Spleen (tissue), 11 donors: ENCODE measurements around the gene WASF2. TPM values are rescaled to one million over a fixed set of nuclear protein-coding genes. Genes with fewer than 3 reads are reported as not detected.
"Not testable (repeated sequence)": the region's sequence is repeated elsewhere in the genome, so short reads cannot be mapped to it uniquely, and the experiment has no call there.

Experiments
- DNase-seq: peaks from one replicate; pipeline ENCODE4 v3.0.0-alpha.2; 2020
- H3K27ac ChIP-seq, 8 donors: fragments of 200-600 bp; sonication (generic) in 7 of 8; 1 replicate in 4 of 8; 2 replicates in 4 of 8; pipeline versions ENCODE4 v1.5.0 to v1.8.0; 2016 to 2021; ENCODE audit warnings: inconsistent platforms in 4 of 8, mild to moderate bottlenecking in 4 of 8, moderate library complexity in 1 of 8
- H3K27me3 ChIP-seq, 7 donors: fragments of 200-600 bp; sonication (generic) in 6 of 7; replicated peaks in 1 of 7; 1 replicate in 4 of 7; 2 replicates in 3 of 7; pipeline versions ENCODE4 v1.5.0 to v1.8.0; 2016 to 2021; ENCODE audit warnings: inconsistent platforms in 3 of 7, mild to moderate bottlenecking in 1 of 7
- H3K36me3 ChIP-seq, 6 donors: fragments of 200-600 bp; sonication (generic) in 5 of 6; 1 replicate in 4 of 6; 2 replicates in 2 of 6; pipeline versions ENCODE4 v1.5.0 to v1.8.0; 2016 to 2021; ENCODE audit warnings: inconsistent platforms in 2 of 6
- H3K4me1 ChIP-seq, 6 donors: fragments of 200-600 bp; sonication (generic) in 5 of 6; 1 replicate in 3 of 6; 2 replicates in 3 of 6; pipeline versions ENCODE4 v1.5.0 to v1.8.0; 2016 to 2021; ENCODE audit warnings: inconsistent platforms in 3 of 6
- H3K4me3 ChIP-seq, 8 donors: fragments of 200-600 bp; sonication (generic) in 7 of 8; 1 replicate in 4 of 8; 2 replicates in 4 of 8; pipeline versions ENCODE4 v1.5.0 to v1.8.0; 2016 to 2021; ENCODE audit warnings: inconsistent platforms in 4 of 8, mild to moderate bottlenecking in 4 of 8, moderate library complexity in 2 of 8
- H3K9me3 ChIP-seq, 8 donors: fragments of 200-600 bp; sonication (generic) in 7 of 8; 1 replicate in 4 of 8; 2 replicates in 4 of 8; pipeline versions ENCODE4 v1.5.0 to v1.8.0; 2016 to 2021; ENCODE audit warnings: inconsistent platforms in 4 of 8
- CTCF ChIP-seq, 11 experiments: fragments of 200-600 bp in 7 of 11; fragments of 450-650 bp in 4 of 11; sonication (generic) in 4 of 11; IDR thresholded peaks in 8 of 11; conservative IDR thresholded peaks in 3 of 11; 1 replicate in 7 of 11; 2 replicates in 4 of 11; pipeline versions ENCODE4 v1.4.0 to v1.8.0; 2016 to 2021; ENCODE audit warnings: antibody characterized with exemption in 11 of 11, inconsistent platforms in 4 of 11, mild to moderate bottlenecking in 1 of 11
- POLR2A ChIP-seq, 3 donors: fragments of 450-650 bp; IDR thresholded peaks; one replicate each; pipeline ENCODE4 v1.5.1; 2017; ENCODE audit warnings: antibody characterized with exemption in 3 of 3, mild to moderate bottlenecking in 1 of 3
- POLR2AphosphoS5 ChIP-seq, 3 donors: sonication (generic); formaldehyde crosslinking; IDR thresholded peaks; one replicate each; pipeline ENCODE4 v1.5.1; 2017; ENCODE audit warnings: antibody characterized with exemption in 3 of 3
- WGBS, 5 donors: extraction: QIAGEN DNeasy Blood & Tissue Kit in 3 of 5; methylation state at CpG; one replicate each; pipeline versions ENCODE4 v1.1.5 to v1.1.7; 2013 to 2018; 5-methylcytosine and 5-hydroxymethylcytosine counted together
- intact Hi-C: fragments of 100-400 bp; cut with DNase I; formaldehyde crosslinking; loops from one replicate; pipeline ENCODE4 v1.15.0; 2023; ENCODE audit warnings: low total_unique reads
- polyA plus RNA-seq, 3 donors: library from polyadenylated mRNA; stranded (reverse); fragments of 200-250 nt; gene quantifications; one replicate each; pipeline ENCODE4 v1.2.1, GENCODE V29; 2013
- total RNA-seq, 7 donors: library from RNA; depleted of rRNA in 3 of 7; stranded (reverse); fragments of >200 nt in 3 of 7; fragmentation: NEBNext Ultra II Directional in 4 of 7; extraction: Animal tissue kit (Norgen Biotek cat#: 25700) in 4 of 7; gene quantifications; one replicate each; pipeline versions ENCODE4 v1.1.0 to v1.2.1, GENCODE V29; 2016 to 2021
- donor health status: healthy with polysubstance abuse.
- donor health status: DM: no; HTN: no; CAD: no; lungs with moderate emphysema.
- donor health status: DM: no; HTN: no; CAD: no.
- donor health status: Bipolar disorder and iron deficiency.
- donor health status: healthy.
- donor health status: DM: no; HTN: no; CAD: no.
- donor health status: DM: yes; HTN: yes; CAD: no.

The WASF2 gene
- total and polyA plus RNA-seq, 10 donors: 17.2 to 196 (median 95.6) TPM

GRCh38 chr1:27435566-27436203 lies 54.3 kb downstream of the WASF2 start:
- H3K27me3 ChIP-seq: no peaks in the 10 kb centered on the region
- no peaks in the 10 kb centered on the region for H3K9me3 ChIP-seq
- no peak for DNase-seq
- peaks cover 0 to 14% (median 0%) of the 10 kb centered on the region in 6 donors for H3K36me3 ChIP-seq
- peaks cover 66 to 100% (median 90%) of the 10 kb centered on the region in 6 donors for H3K4me1 ChIP-seq
- H3K27ac ChIP-seq: peak overlapping the region; percentile 61 to 90 (median 84)
- no peak for TF ChIP-seq POLR2A (IDR thresholded peaks at IDR 0.05)
- no peak for TF ChIP-seq CTCF (IDR thresholded peaks at IDR 0.05 in 8 of 11, conservative IDR thresholded peaks at IDR 0.05 in 3 of 11)
- peak in 1 of 3 donors; percentile 79 for TF ChIP-seq POLR2AphosphoS5 (IDR thresholded peaks at IDR 0.05)
- WGBS, 5 donors: 27 to 46% (median 35%) methylated on average over 2 of the region's 2 CpGs
- intact Hi-C loops: no loop called here
- peak overlapping the region in 5 of 8 donors; percentile 4 to 54 (median 9) for H3K4me3 ChIP-seq

- H3K4me1 ChIP-seq: peaks cover 73 to 100% (median 98%) of the 10 kb centered on the region in 6 donors
- no peak overlapping the region for H3K4me3 ChIP-seq
- H3K9me3 ChIP-seq: no peaks in the 10 kb centered on the region
- 75 to 84% (median 81%) methylated on average over 3 of the region's 3 CpGs for WGBS, 5 donors
- H3K27me3 ChIP-seq: no peaks in the 10 kb centered on the region
- no peak for DNase-seq
- TF ChIP-seq POLR2AphosphoS5 (IDR thresholded peaks at IDR 0.05): no peak
- no peak for TF ChIP-seq CTCF (IDR thresholded peaks at IDR 0.05 in 8 of 11, conservative IDR thresholded peaks at IDR 0.05 in 3 of 11)
- TF ChIP-seq POLR2A (IDR thresholded peaks at IDR 0.05): no peak
- H3K27ac ChIP-seq: peak overlapping the region; percentile 2 to 90 (median 84)
- intact Hi-C loops: no loop called here
- peaks cover 0 to under 1% (median 0%) of the 10 kb centered on the region in 6 donors for H3K36me3 ChIP-seq
These were observed 56.3 kb downstream of the WASF2 start for GRCh38 chr1:27433706-27434105.

- Histone ChIP-seq H3K27ac (peak overlapping the region in 6 of 8 donors; percentile 2 to 90 (median 86)), H3K4me1 (peaks cover 72 to 100% (median 98%) of the 10 kb centered on the region in 6 donors), H3K36me3 (peaks cover 0 to 10% (median 3%) of the 10 kb centered on the region in 6 donors)
- H3K9me3 ChIP-seq, H3K27me3 ChIP-seq, DNase-seq, intact Hi-C loops, H3K4me3 ChIP-seq: not testable (repeated sequence)
- 92 to 100% (median 93%) methylated on average over 1 of the region's 1 CpG for WGBS, 5 donors
These were observed 57.2 kb downstream of the WASF2 start for GRCh38 chr1:27432725-27433124.

GRCh38 chr1:27431601-27431940 lies 58.4 kb downstream of the WASF2 start:
- intact Hi-C loops: no loop called here
- TF ChIP-seq CTCF (IDR thresholded peaks at IDR 0.05 in 8 of 11, conservative IDR thresholded peaks at IDR 0.05 in 3 of 11) (no peak), POLR2A (IDR thresholded peaks at IDR 0.05) (no peak), POLR2AphosphoS5 (IDR thresholded peaks at IDR 0.05) (no peak)
- Histone ChIP-seq H3K27ac (peak overlapping the region; percentile 1 to 90 (median 79)), H3K9me3 (no peaks in the 10 kb centered on the region), H3K4me3 (no peak overlapping the region), H3K27me3 (no peaks in the 10 kb centered on the region), H3K36me3 (peaks cover 0 to 22% (median 9%) of the 10 kb centered on the region in 6 donors), H3K4me1 (peaks cover 72 to 100% (median 98%) of the 10 kb centered on the region in 6 donors)
- DNase-seq: no peak
- WGBS, 5 donors: 74 to 86% (median 81%) methylated on average over 2 of the region's 2 CpGs
